Skeletal muscle tissue (tissue), 4 donors: ENCODE data around the gene KRT36. TPM values are rescaled to one million over a fixed set of nuclear protein-coding genes. Genes with fewer than 3 reads are reported as not detected.

Source experiments
- H3K27ac ChIP-seq: one replicate; pipeline ENCODE4 v1.7.0; 2013; ENCODE audit warnings: mild to moderate bottlenecking, low read depth, low read length, inconsistent platforms
- H3K27me3 ChIP-seq, 3 donors: one replicate each; pipeline ENCODE4 v1.7.0; 2013; ENCODE audit warnings: low read length in 3 of 3; ENCODE audit not compliant: control insufficient read depth in 3 of 3, insufficient read depth in 3 of 3
- H3K36me3 ChIP-seq, 3 donors: one replicate each; pipeline ENCODE4 v1.7.0; 2013; ENCODE audit warnings: low read length in 3 of 3; ENCODE audit not compliant: control insufficient read depth in 3 of 3, insufficient read depth in 3 of 3
- H3K4me1 ChIP-seq, 3 donors: one replicate each; pipeline ENCODE4 v1.7.0; 2013; ENCODE audit warnings: low read length in 3 of 3, mild to moderate bottlenecking in 3 of 3; ENCODE audit not compliant: control insufficient read depth in 3 of 3, insufficient read depth in 3 of 3
- H3K4me3 ChIP-seq, 3 donors: one replicate each; pipeline ENCODE4 v1.7.0; 2013; ENCODE audit warnings: low read length in 3 of 3
- H3K9ac ChIP-seq, 3 donors: one replicate each; pipeline ENCODE4 v1.7.0; 2013; ENCODE audit warnings: low read length in 3 of 3, mild to moderate bottlenecking in 3 of 3, moderate library complexity in 2 of 3, low read depth in 1 of 3
- H3K9me3 ChIP-seq, 3 donors: one replicate each; pipeline ENCODE4 v1.7.0; 2013; ENCODE audit warnings: low read length in 3 of 3; ENCODE audit not compliant: control insufficient read depth in 3 of 3
- total RNA-seq: library from RNA; depleted of rRNA; stranded (reverse); fragments of >200 nt; gene quantifications from one replicate; pipeline ENCODE4 v1.2.3, GENCODE V29; 2014
- donor health status: Osteomylitis.

KRT36 gene
- total RNA-seq, 1 donor from 2014 or later, result not detected

GRCh38 chr17:41513168-41513547 lies 23.4 kb upstream of the KRT36 start:
- Histone ChIP-seq H3K4me1 (no peaks in the 10 kb centered on the region), H3K27me3 (peaks cover 2 to 19% (median 14%) of the 10 kb centered on the region in 3 donors), H3K9ac (no peak overlapping the region), H3K9me3 (no peaks in the 10 kb centered on the region), H3K4me3 (no peak overlapping the region), H3K27ac (no peak overlapping the region), H3K36me3 (no peaks in the 10 kb centered on the region)

- Histone ChIP-seq H3K4me1 (no peaks in the 10 kb centered on the region), H3K36me3 (no peaks in the 10 kb centered on the region), H3K9ac (no peak overlapping the region), H3K9me3 (no peaks in the 10 kb centered on the region), H3K27me3 (peaks cover 2 to 14% (median 11%) of the 10 kb centered on the region in 3 donors), H3K4me3 (no peak overlapping the region), H3K27ac (no peak overlapping the region)
Observed at GRCh38 chr17:41512546-41513167, 22.9 kb upstream of the KRT36 start.

DNA sequence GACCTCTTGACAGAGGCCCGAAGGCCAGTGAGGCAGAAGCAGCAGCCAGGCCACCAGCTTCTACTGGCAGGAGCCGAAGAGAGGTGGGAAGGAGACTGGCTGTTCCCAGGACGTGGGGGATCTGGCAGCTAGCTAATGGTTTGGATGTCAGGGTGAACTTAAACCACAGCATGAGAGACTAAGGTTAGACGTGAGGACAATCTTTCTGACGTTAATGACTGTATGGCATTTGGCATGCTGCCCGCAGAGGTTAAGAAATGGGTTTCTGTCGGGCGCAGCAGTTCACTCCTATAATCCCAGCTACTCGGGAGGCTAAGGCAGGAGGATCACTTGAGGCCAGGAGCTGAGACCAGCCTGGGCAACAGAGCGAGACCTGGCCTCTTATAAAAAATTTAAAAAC lies 22.0 kb upstream of the KRT36 start:
- peaks cover 0 to 17% (median 13%) of the 10 kb centered on the region in 3 donors for H3K27me3 ChIP-seq
- H3K4me1 ChIP-seq, result no peaks in the 10 kb centered on the region
- H3K4me3 ChIP-seq, result no peak overlapping the region
- H3K9ac ChIP-seq, result no peak overlapping the region
- no peak overlapping the region for H3K27ac ChIP-seq
- H3K9me3 ChIP-seq, result no peaks in the 10 kb centered on the region
- H3K36me3 ChIP-seq, result no peaks in the 10 kb centered on the region

GRCh38 chr17:41511116-41511515 lies 21.4 kb upstream of the KRT36 start:
- Histone ChIP-seq H3K9me3 (no peaks in the 10 kb centered on the region), H3K27ac (no peak overlapping the region), H3K27me3 (peaks cover 0 to 12% (median 7%) of the 10 kb centered on the region in 3 donors), H3K4me3 (no peak overlapping the region), H3K4me1 (no peaks in the 10 kb centered on the region), H3K36me3 (no peaks in the 10 kb centered on the region), H3K9ac (no peak overlapping the region)

DNA sequence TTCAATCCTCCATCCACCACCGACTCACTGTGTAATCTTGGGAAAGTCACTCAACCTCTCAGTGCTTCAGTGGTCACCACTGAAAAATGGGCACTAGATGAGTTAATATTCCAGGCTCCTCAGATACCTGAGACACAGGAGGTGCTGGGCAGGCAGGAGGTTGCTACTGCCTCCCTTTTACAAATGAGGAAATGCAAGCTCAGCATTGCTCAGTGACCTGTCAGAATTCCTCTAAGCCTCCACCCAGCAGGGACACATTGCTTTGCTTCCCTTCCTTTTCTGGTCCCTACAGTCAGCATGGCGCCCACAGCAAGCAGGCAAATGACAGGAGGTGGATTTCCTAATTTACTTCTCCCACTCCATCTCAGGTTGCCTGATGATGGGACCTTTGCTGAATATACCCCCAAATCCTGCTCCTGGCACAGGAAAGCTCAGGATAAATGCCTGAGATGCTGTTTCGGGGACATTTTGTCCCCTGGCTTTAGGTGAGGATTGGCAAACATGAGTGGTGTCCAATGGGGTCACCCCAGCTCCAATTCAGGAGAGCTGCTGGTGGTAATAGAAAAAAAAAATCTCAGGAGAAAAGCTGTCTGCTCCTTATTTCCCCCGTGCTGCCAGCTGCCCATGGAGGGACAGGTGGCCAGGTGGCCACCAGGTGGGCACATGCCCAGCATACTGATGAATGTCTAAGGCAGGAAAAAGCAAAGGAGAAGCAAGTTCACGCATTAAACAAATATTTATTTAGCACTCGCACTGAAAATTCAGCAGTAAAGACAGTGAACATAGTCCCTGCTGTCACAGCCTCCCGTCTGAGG lies 20.7 kb upstream of the KRT36 start:
- no peak overlapping the region for H3K27ac ChIP-seq
- peaks cover 0 to 8% (median 6%) of the 10 kb centered on the region in 3 donors for H3K27me3 ChIP-seq
- H3K9me3 ChIP-seq, result no peaks in the 10 kb centered on the region
- H3K4me1 ChIP-seq, result no peaks in the 10 kb centered on the region
- H3K36me3 ChIP-seq, result no peaks in the 10 kb centered on the region
- H3K9ac ChIP-seq, result no peak overlapping the region
- H3K4me3 ChIP-seq, result no peak overlapping the region

- H3K4me3 ChIP-seq, result no peak overlapping the region
- H3K9me3 ChIP-seq, result no peaks in the 10 kb centered on the region
- no peaks in the 10 kb centered on the region for H3K36me3 ChIP-seq
- H3K27ac ChIP-seq, result no peak overlapping the region
- no peak overlapping the region for H3K9ac ChIP-seq
- peaks cover 0 to 10% (median 9%) of the 10 kb centered on the region in 3 donors for H3K27me3 ChIP-seq
- H3K4me1 ChIP-seq, result no peaks in the 10 kb centered on the region
Observed at GRCh38 chr17:41507315-41507880, 17.7 kb upstream of the KRT36 start.

DNA sequence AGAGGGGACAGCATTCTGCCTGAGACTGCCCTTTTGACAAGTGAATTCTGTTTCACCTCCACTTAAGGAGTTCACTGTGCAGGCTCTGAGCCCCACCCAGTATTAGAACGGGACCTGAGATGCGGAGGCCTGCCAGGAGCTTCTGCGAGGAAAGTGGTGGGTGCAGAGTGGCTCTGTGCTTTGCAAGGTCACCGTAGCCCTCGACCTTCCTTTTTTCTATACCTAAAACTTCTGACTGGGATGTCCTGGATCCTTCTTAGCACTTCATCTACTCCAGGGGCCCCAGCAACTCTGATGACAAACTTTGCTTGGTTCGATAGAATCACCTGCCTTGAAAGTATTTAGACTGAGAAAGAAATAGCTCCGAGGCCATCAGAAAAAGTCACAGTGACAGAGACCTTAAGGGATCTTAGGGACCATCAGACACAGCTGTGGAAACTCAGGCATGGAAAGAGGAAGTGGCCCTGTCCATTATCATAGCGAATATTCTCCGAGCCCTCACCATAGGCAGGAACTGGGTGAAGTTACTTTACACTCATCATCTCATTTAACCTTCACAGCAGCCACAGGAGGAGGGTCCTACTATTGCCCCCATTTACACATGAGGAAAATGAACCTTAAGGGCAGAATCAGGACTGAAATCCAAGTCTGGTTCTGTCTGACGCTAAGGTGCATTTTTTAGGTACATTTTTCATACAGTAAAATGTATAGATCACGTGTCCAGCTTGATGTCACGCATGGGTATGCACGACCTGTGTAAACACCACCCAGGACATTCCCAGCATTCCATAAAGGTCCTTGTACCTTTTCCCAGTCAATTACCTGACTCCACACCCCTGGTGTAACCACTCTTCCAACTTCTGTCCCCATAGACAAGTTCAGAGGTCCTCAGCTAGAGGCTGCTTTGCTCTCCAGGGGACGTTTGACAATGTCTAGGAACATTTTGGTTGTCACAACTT lies 16.4 kb upstream of the KRT36 start:
- no peaks in the 10 kb centered on the region for H3K36me3 ChIP-seq
- H3K27ac ChIP-seq, result no peak overlapping the region
- H3K4me3 ChIP-seq, result no peak overlapping the region
- H3K9ac ChIP-seq, result no peak overlapping the region
- H3K4me1 ChIP-seq, result no peaks in the 10 kb centered on the region
- no peaks in the 10 kb centered on the region for H3K9me3 ChIP-seq
- H3K27me3 ChIP-seq, result peaks cover 0 to 12% (median 10%) of the 10 kb centered on the region in 3 donors

DNA sequence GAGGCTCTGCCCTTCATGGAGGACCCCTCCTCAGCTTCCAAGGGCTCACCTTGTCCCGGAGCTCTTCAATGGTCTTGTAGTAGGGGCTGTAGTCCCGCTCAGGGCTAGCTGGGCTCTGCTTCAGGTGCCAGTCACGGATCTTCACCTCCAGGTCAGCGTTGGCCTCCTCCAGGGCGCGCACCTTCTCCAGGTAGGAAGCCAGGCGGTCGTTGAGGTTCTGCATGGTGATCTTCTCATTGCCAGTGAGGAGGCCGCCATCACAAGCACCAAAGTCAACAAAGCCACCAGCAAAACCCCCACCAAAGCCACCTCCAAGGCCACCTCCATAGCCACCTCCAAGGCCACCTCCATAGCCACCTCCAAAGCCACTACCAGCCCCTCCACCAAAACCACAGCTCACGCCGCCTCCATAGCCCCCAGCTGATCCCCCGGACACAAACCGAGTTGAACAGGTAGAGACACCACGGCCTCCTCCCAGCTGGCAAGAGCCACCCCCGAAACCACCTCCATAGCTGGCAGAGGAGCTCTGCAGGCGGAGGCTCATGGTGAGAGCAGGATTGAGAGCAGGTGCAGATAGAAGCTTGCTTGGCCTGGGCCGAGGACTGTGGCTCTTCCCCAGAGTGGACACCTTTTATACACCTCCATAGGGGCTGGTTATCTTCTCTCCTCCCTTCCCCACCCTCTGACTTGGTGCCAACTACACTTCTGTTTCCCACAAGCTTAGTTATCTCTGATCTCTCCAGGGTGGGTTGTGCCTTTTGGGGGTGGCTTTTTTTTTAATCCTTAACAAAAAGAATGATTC lies 15.5 kb upstream of the KRT36 start, which contains the start of gene KRT13:
Gene KRT13, minus strand, starts transcription at position 606 of the 802 bp plus-strand sequence. Its CDS starts 62 bp downstream, at position 544.
- Histone ChIP-seq H3K36me3 (no peaks in the 10 kb centered on the region), H3K9me3 (no peaks in the 10 kb centered on the region), H3K4me1 (no peaks in the 10 kb centered on the region), H3K9ac (no peak within 1 kb of the TSS), H3K27me3 (peaks cover 0 to 12% (median 7%) of the 10 kb centered on the region in 3 donors), H3K4me3 (no peak within 1 kb of the TSS), H3K27ac (no peak within 1 kb of the TSS)
